ENCODE measurements around the gene LDLRAD3. TPM values are rescaled to one million over a fixed set of nuclear protein-coding genes. Genes with fewer than 3 reads are reported as not detected.

The LDLRAD3 gene
- total RNA-seq, 1 donor = 3.9 TPM

GRCh38 chr11:36240173-36240572 is 296.3 kb downstream of the LDLRAD3 start:
- H3K4me3 ChIP-seq (ENCODE audit: low read depth, low read length) = no peak overlapping the region
- no peak for DNase-seq (ENCODE audit: low read depth)
- TF ChIP-seq CTCF (IDR thresholded peaks at IDR 0.05; ENCODE audit: insufficient read depth, low read depth, low read length) = no peak

GRCh38 chr11:36240801-36241200 is 296.9 kb downstream of the LDLRAD3 start:
- TF ChIP-seq CTCF (IDR thresholded peaks at IDR 0.05; ENCODE audit: insufficient read depth, low read depth, low read length) = no peak
- no peak overlapping the region for H3K4me3 ChIP-seq (ENCODE audit: low read depth, low read length)
- DNase-seq (ENCODE audit: low read depth) = no peak

GRCh38 chr11:36241497-36241896 is 297.6 kb downstream of the LDLRAD3 start:
- no peak overlapping the region for H3K4me3 ChIP-seq (ENCODE audit: low read depth, low read length)
- DNase-seq (ENCODE audit: low read depth) = no peak
- TF ChIP-seq CTCF (IDR thresholded peaks at IDR 0.05; ENCODE audit: insufficient read depth, low read depth, low read length) = no peak

GRCh38 chr11:36243641-36244040 is 299.8 kb downstream of the LDLRAD3 start:
- no peak for TF ChIP-seq CTCF (IDR thresholded peaks at IDR 0.05; ENCODE audit: insufficient read depth, low read depth, low read length)
- H3K4me3 ChIP-seq (ENCODE audit: low read depth, low read length) = no peak overlapping the region
- no peak for DNase-seq (ENCODE audit: low read depth)

GRCh38 chr11:36247493-36247892 is 303.6 kb downstream of the LDLRAD3 start:
- DNase-seq (ENCODE audit: low read depth) = no peak
- TF ChIP-seq CTCF (IDR thresholded peaks at IDR 0.05; ENCODE audit: insufficient read depth, low read depth, low read length) = no peak
- no peak overlapping the region for H3K4me3 ChIP-seq (ENCODE audit: low read depth, low read length)

- TF ChIP-seq CTCF (IDR thresholded peaks at IDR 0.05; ENCODE audit: insufficient read depth, low read depth, low read length) = no peak
- DNase-seq (ENCODE audit: low read depth) = no peak
- no peak overlapping the region for H3K4me3 ChIP-seq (ENCODE audit: low read depth, low read length)
Measured at GRCh38 chr11:36248436-36248835, 304.6 kb downstream of the LDLRAD3 start.

GRCh38 chr11:36249246-36249645 is 305.4 kb downstream of the LDLRAD3 start:
- no peak for TF ChIP-seq CTCF (IDR thresholded peaks at IDR 0.05; ENCODE audit: insufficient read depth, low read depth, low read length)
- no peak overlapping the region for H3K4me3 ChIP-seq (ENCODE audit: low read depth, low read length)
- DNase-seq (ENCODE audit: low read depth) = peak; percentile 91

Measured in fibroblast of villous mesenchyme (primary cell).